GM12878 (cell line): Measurements from ENCODE around the gene HIC1. TPM values are rescaled to one million over a fixed set of nuclear protein-coding genes. Genes with fewer than 3 reads are reported as not detected.

Experiments
- ATAC-seq: fragments of 200-7000 bp; cut with Tn5 transposase; 3 replicates; pipeline ENCODE4 v1.9.1; 2020; ENCODE audit warnings: mild to moderate bottlenecking, moderate library complexity
- BruUV-seq: library from RNA; stranded (reverse); fragments of 400-500 nt; replicated peaks from 2 replicates; lab custom pipeline; 2021; lab: Mats Ljungman, UMichigan
- CTCF ChIA-PET: fragments of 300-600 bp; sonication (Branson Sonifier 250); formaldehyde crosslinking; extraction: SDS; loops from one replicate; lab custom pipeline; 2021; ENCODE audit warnings: inconsistent platforms; lab: Yijun Ruan, JAX
- POLR2A ChIA-PET: fragments of 350-600 bp; formaldehyde crosslinking; extraction: SDS; loops from one replicate; lab custom pipeline; 2021; ENCODE audit warnings: inconsistent platforms; lab: Charles Lee
- RAD21 ChIA-PET: fragments of 300-600 bp; sonication (Branson Sonifier 250); formaldehyde crosslinking; loops from one replicate; lab custom pipeline; 2023; ENCODE audit warnings: antibody characterized with exemption; ENCODE audit not compliant: unreplicated experiment; lab: Charles Lee
- SMC1A ChIA-PET: fragments of 300-600 bp; sonication (Branson Sonifier 250); formaldehyde crosslinking; loops from one replicate; lab custom pipeline; 2023; ENCODE audit not compliant: unreplicated experiment, uncharacterized antibody; lab: Charles Lee
- DNase-seq: peaks from one replicate; pipeline ENCODE4 v3.0.0-alpha.2; 2011; ENCODE audit warnings: low read depth, low spot score
- FAIRE-seq: peaks from 3 replicates; lab custom pipeline; 2011; peaks lifted over from hg19 to GRCh38; lab: Jason Lieb, UNC
- H2AFZ ChIP-seq: 2 replicates; pipeline ENCODE4 v1.6.0; 2011; ENCODE audit warnings: low read depth, low read length, control low read depth; ENCODE audit not compliant: control insufficient read depth
- H3K27ac ChIP-seq: 2 replicates; pipeline ENCODE4 v1.5.1; 2011; ENCODE audit warnings: control low read depth; ENCODE audit not compliant: control insufficient read depth, insufficient read depth
- H3K27me3 ChIP-seq, 2 experiments: replicated peaks in 1 of 2; 2 replicates each; pipeline versions ENCODE4 v1.6.0 to v1.6.1; 2011; ENCODE audit warnings: low read length in 1 of 2; ENCODE audit not compliant: control insufficient read depth in 2 of 2, insufficient read depth in 2 of 2
- H3K36me3 ChIP-seq, 2 experiments: 2 replicates each; pipeline ENCODE4 v1.5.1; 2011; ENCODE audit warnings: low read length in 1 of 2; ENCODE audit not compliant: control insufficient read depth in 2 of 2, insufficient read depth in 2 of 2
- H3K4me1 ChIP-seq: 2 replicates; pipeline ENCODE4 v1.6.1; 2011; ENCODE audit warnings: mild to moderate bottlenecking, low read length, moderate library complexity, mixed read lengths; ENCODE audit not compliant: control insufficient read depth, insufficient read depth
- H3K4me2 ChIP-seq: 2 replicates; pipeline ENCODE4 v1.6.0; 2011; ENCODE audit warnings: control low read depth; ENCODE audit not compliant: control insufficient read depth, insufficient read depth
- H3K4me3 ChIP-seq: fragments of 200-600 bp; sonication (generic); 2 replicates; pipeline ENCODE4 v1.5.1; 2016
- H3K79me2 ChIP-seq: 2 replicates; pipeline ENCODE4 v1.6.0; 2011; ENCODE audit warnings: low read length; ENCODE audit not compliant: control insufficient read depth, insufficient read depth
- H3K9ac ChIP-seq: 2 replicates; pipeline ENCODE4 v1.8.0; 2011; ENCODE audit warnings: low read length, control low read depth, mixed read lengths; ENCODE audit not compliant: control insufficient read depth, insufficient read depth
- H3K9me3 ChIP-seq: replicated peaks from 3 replicates; pipeline ENCODE4 v1.5.1; 2011; ENCODE audit warnings: mild to moderate bottlenecking, low read length; ENCODE audit not compliant: control insufficient read depth, insufficient read depth
- H4K20me1 ChIP-seq: 2 replicates; pipeline ENCODE4 v1.6.0; 2011; ENCODE audit not compliant: control insufficient read depth, insufficient read depth
- CHD1 ChIP-seq: IDR thresholded peaks from 2 replicates; pipeline ENCODE4 v1.6.1; 2012; ENCODE audit warnings: low read depth, low read length, improper control_type of control experiment
- KAT2A ChIP-seq: conservative IDR thresholded peaks from 2 replicates; pipeline ENCODE4 v1.6.1; 2011; ENCODE audit warnings: low read depth, low read length; ENCODE audit not compliant: control insufficient read depth
- MTA2 ChIP-seq: fragments of 450-650 bp; IDR thresholded peaks from 2 replicates; pipeline ENCODE4 v1.6.1; 2016; ENCODE audit warnings: low read depth, mild to moderate bottlenecking, moderate library complexity
- RELA ChIP-seq: fragments of 450-650 bp; IDR thresholded peaks from 2 replicates; pipeline ENCODE4 v1.8.0; 2014; ENCODE audit warnings: borderline replicate concordance; ENCODE audit not compliant: partially characterized antibody
- RUNX3 ChIP-seq: IDR thresholded peaks from 2 replicates; pipeline ENCODE4 v1.6.1; 2012; ENCODE audit warnings: low read length, inconsistent platforms
- SPI1 ChIP-seq: IDR thresholded peaks from 2 replicates; pipeline ENCODE4 v1.6.1; 2011; ENCODE audit warnings: low read depth, mild to moderate bottlenecking, low read length, moderate library complexity, borderline replicate concordance; ENCODE audit not compliant: insufficient read depth
- TBL1XR1 ChIP-seq: IDR thresholded peaks from 2 replicates; pipeline ENCODE4 v1.6.1; 2012; ENCODE audit warnings: low read depth, low read length, improper control_type of control experiment
- TCF7 ChIP-seq: IDR thresholded peaks from 2 replicates; pipeline ENCODE4 v1.6.1; 2014; ENCODE audit warnings: antibody characterized with exemption, borderline replicate concordance
- WRNIP1 ChIP-seq: IDR thresholded peaks from 2 replicates; pipeline ENCODE4 v1.6.1; 2011; ENCODE audit warnings: low read depth, low read length, improper control_type of control experiment, borderline replicate concordance
- YBX1 ChIP-seq: fragments of 450-650 bp; IDR thresholded peaks from 2 replicates; pipeline ENCODE4 v1.6.1; 2016; ENCODE audit warnings: antibody characterized with exemption
- WGBS: methylation state at CpG from one replicate; pipeline ENCODE4 v1.1.6; 2016; ENCODE audit warnings: low lambda C conversion rate; ENCODE audit not compliant: insufficient replicate concordance, insufficient coverage; ENCODE audit errors: missing lambda C conversion rate; 5-methylcytosine and 5-hydroxymethylcytosine counted together
- in situ Hi-C: fragments of 300-500 bp; cut with MboI; formaldehyde crosslinking; loops from 9 replicates; pipeline ENCODE4 v1.14.3; 2018; ENCODE audit warnings: mixed read lengths
- intact Hi-C: fragments of 100-400 bp; cut with micrococcal nuclease; formaldehyde crosslinking; loops from one replicate; pipeline ENCODE4 v1.14.2; 2022; ENCODE audit not compliant: unreplicated experiment
- polyA plus RNA-seq, 11 experiments: library from polyadenylated mRNA; depleted of rRNA in 4 of 11; unstranded in 6 of 11; stranded (reverse) in 5 of 11; fragments of >200 nt; fragmentation: Nextera tagmentation in 4 of 11; fragmentation: Illumina TruSeq in 1 of 11; extraction: Ambion mirVana in 4 of 11; extraction: Trizol in 1 of 11; gene quantifications; 1 replicate in 1 of 11; 2 replicates in 10 of 11; pipeline versions ENCODE4 v1.2.1 to v1.2.3, GENCODE V29; 2011 to 2016; ENCODE audit warnings: inconsistent platforms in 2 of 11, missing spikeins in 2 of 11, low read depth in 1 of 11
- total RNA-seq, 4 experiments: library from RNA; depleted of rRNA in 3 of 4; stranded (reverse); fragments of >200 nt in 3 of 4; fragmentation: Illumina TruSeq in 1 of 4; extraction: Trizol in 1 of 4; gene quantifications; 2 replicates each; pipeline versions ENCODE4 v1.2.1 to v1.2.3, GENCODE V29; 2013 to 2021
- TF ChIP-seq, protein P1 (sequence below): fragments of 450-650 bp; formaldehyde crosslinking; IDR thresholded peaks from 2 replicates; pipeline ENCODE4 v1.5.0; 2022; ENCODE audit warnings: mild to moderate bottlenecking, missing genetic modification characterization
- TF ChIP-seq, protein P2 (sequence below): fragments of 450-650 bp; IDR thresholded peaks from 2 replicates; pipeline ENCODE4 v1.6.1; 2018; ENCODE audit warnings: borderline replicate concordance, mild to moderate bottlenecking; ENCODE audit not compliant: partially characterized antibody
- TF ChIP-seq, protein P3 (sequence below): fragments of 450-650 bp; IDR thresholded peaks from 2 replicates; pipeline ENCODE4 v1.6.1; 2016; ENCODE audit warnings: mild to moderate bottlenecking

Gene HIC1
- total and polyA plus RNA-seq, 10 of the 15 experiments (the other 5 are each of a cell fraction or from before 2014, with no cell fraction given) = 0.11 to 61.1 (median 4.9) TPM

DNA sequence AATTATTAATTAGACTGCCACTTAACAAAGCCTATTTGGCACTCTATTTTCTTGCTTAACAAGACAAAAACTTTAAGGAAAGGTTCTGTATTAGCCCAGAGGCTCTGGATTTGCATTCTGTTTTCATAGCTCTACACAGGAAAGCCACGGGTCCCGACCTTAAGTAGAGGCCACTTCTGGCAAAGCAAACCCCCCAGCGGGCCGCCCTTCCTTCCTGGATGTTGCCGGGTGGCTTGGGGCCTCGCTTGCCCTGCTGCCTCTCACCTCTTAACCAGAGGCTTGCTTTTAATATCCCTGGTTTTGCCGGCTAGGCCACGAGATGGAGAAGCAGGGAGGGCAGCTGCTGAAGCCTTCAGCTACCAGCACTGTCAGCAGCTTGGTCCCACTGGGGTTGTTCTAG lies 34.2 kb upstream of the HIC1 start:
- SMC1A ChIA-PET = interaction anchor here (1.0 kb wide), 1 partner anchor 9 kb away, joined by 3 read pairs; the partner anchor contains the start of gene DPH1

More for the DNA sequence above, 34.2 kb upstream of the HIC1 start:
- H3K27ac ChIP-seq = no peak overlapping the region
- H2AFZ ChIP-seq = no peak overlapping the region
- no peaks in the 10 kb centered on the region for H4K20me1 ChIP-seq
- H3K27me3 ChIP-seq = peaks cover 16 to 20% of the 10 kb centered on the region in 2 experiments
- FAIRE-seq = no peak
- ATAC-seq = no peak
- TF ChIP-seq, protein P1, sequence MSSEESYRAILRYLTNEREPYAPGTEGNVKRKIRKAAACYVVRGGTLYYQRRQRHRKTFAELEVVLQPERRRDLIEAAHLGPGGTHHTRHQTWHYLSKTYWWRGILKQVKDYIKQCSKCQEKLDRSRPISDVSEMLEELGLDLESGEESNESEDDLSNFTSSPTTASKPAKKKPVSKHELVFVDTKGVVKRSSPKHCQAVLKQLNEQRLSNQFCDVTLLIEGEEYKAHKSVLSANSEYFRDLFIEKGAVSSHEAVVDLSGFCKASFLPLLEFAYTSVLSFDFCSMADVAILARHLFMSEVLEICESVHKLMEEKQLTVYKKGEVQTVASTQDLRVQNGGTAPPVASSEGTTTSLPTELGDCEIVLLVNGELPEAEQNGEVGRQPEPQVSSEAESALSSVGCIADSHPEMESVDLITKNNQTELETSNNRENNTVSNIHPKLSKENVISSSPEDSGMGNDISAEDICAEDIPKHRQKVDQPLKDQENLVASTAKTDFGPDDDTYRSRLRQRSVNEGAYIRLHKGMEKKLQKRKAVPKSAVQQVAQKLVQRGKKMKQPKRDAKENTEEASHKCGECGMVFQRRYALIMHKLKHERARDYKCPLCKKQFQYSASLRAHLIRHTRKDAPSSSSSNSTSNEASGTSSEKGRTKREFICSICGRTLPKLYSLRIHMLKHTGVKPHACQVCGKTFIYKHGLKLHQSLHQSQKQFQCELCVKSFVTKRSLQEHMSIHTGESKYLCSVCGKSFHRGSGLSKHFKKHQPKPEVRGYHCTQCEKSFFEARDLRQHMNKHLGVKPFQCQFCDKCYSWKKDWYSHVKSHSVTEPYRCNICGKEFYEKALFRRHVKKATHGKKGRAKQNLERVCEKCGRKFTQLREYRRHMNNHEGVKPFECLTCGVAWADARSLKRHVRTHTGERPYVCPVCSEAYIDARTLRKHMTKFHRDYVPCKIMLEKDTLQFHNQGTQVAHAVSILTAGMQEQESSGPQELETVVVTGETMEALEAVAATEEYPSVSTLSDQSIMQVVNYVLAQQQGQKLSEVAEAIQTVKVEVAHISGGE (CRISPR knock-in tag) = no peak
- TF ChIP-seq TBL1XR1 (no peak), WRNIP1 (no peak), CHD1 (no peak), YBX1 (no peak), RUNX3 (no peak), MTA2 (no peak), RELA (no peak), KAT2A (no peak), TCF7 (no peak), SPI1 (no peak)
- TF ChIP-seq, protein P2, sequence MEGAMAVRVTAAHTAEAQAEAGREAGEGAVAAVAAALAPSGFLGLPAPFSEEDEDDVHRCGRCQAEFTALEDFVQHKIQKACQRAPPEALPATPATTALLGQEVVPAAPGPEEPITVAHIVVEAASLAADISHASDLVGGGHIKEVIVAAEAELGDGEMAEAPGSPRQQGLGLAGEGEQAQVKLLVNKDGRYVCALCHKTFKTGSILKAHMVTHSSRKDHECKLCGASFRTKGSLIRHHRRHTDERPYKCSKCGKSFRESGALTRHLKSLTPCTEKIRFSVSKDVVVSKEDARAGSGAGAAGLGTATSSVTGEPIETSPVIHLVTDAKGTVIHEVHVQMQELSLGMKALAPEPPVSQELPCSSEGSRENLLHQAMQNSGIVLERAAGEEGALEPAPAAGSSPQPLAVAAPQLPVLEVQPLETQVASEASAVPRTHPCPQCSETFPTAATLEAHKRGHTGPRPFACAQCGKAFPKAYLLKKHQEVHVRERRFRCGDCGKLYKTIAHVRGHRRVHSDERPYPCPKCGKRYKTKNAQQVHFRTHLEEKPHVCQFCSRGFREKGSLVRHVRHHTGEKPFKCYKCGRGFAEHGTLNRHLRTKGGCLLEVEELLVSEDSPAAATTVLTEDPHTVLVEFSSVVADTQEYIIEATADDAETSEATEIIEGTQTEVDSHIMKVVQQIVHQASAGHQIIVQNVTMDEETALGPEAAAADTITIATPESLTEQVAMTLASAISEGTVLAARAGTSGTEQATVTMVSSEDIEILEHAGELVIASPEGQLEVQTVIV = no peak
- TF ChIP-seq, protein P3, sequence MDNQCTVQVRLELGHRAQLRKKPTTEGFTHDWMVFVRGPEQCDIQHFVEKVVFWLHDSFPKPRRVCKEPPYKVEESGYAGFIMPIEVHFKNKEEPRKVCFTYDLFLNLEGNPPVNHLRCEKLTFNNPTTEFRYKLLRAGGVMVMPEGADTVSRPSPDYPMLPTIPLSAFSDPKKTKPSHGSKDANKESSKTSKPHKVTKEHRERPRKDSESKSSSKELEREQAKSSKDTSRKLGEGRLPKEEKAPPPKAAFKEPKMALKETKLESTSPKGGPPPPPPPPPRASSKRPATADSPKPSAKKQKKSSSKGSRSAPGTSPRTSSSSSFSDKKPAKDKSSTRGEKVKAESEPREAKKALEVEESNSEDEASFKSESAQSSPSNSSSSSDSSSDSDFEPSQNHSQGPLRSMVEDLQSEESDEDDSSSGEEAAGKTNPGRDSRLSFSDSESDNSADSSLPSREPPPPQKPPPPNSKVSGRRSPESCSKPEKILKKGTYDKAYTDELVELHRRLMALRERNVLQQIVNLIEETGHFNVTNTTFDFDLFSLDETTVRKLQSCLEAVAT = no peak
- ChIA-PET CTCF (interaction anchor here (0.9 kb wide), 1 partner anchor 8 kb away, joined by 3 read pairs; no protein-coding TSS in a partner anchor), POLR2A (no interaction called here), RAD21 (no interaction called here)
- no peak overlapping the region for H3K4me3 ChIP-seq
- H3K9ac ChIP-seq = no peak overlapping the region
- H3K36me3 ChIP-seq = no peaks in the 10 kb centered on the region
- peaks cover 14% of the 10 kb centered on the region for H3K4me1 ChIP-seq
- no peak overlapping the region for H3K4me2 ChIP-seq
- DNase-seq = no peak
- H3K79me2 ChIP-seq = no peaks in the 10 kb centered on the region
- H3K9me3 ChIP-seq = no peaks in the 10 kb centered on the region
- in situ Hi-C loops (loop anchor here (25.0 kb wide), 1 partner anchor 108 kb away; no protein-coding TSS in a partner anchor), intact Hi-C loops (no loop called here)
- 2% methylated on average over 8 of the region's 8 CpGs for WGBS
- no TSS peak for BruUV-seq
